ENCODE data around the gene VPS41. TPM values are rescaled to one million over a fixed set of nuclear protein-coding genes. Genes with fewer than 3 reads are reported as not detected.
"Not testable (repeated sequence)": the region's sequence is repeated elsewhere in the genome, so short reads cannot be mapped to it uniquely, and the experiment has no call there.

Gene VPS41
- total RNA-seq, 2 experiments from 2014 or later = 46.3 to 57.1 TPM

- H3K36me3 Mint-ChIP-seq (ENCODE audit: low read depth) = peaks cover 7% of the 10 kb centered on the region
- ChIA-PET CTCF (no interaction called here), POLR2A (no interaction called here)
- H3K9me3 Mint-ChIP-seq (ENCODE audit: insufficient read depth) = no peaks in the 10 kb centered on the region
- H3K27ac Mint-ChIP-seq = no peak overlapping the region
- ATAC-seq (no peak), DNase-seq (no peak)
- no peaks in the 10 kb centered on the region for H3K27me3 Mint-ChIP-seq (ENCODE audit: low read depth)
- no peak overlapping the region for H3K4me3 Mint-ChIP-seq
- no peaks in the 10 kb centered on the region for H3K4me1 Mint-ChIP-seq (ENCODE audit: low read depth)
These were observed 35.6 kb downstream of the VPS41 start for GRCh38 chr7:38873433-38873832.

- ChIA-PET CTCF (interaction anchor here (0.8 to 1.2 kb wide), 2 partner anchors 8 to 76 kb away, joined by 3 read pairs; no protein-coding TSS in a partner anchor), POLR2A (no interaction called here)
- no peak overlapping the region for H3K27ac Mint-ChIP-seq
- no peaks in the 10 kb centered on the region for H3K9me3 Mint-ChIP-seq (ENCODE audit: insufficient read depth)
- no peak for ATAC-seq
- no peaks in the 10 kb centered on the region for H3K27me3 Mint-ChIP-seq (ENCODE audit: low read depth)
- no peak overlapping the region for H3K4me3 Mint-ChIP-seq
- no peak for DNase-seq
- no peaks in the 10 kb centered on the region for H3K4me1 Mint-ChIP-seq (ENCODE audit: low read depth)
- peaks cover 7% of the 10 kb centered on the region for H3K36me3 Mint-ChIP-seq (ENCODE audit: low read depth)
These were observed 36.8 kb downstream of the VPS41 start for GRCh38 chr7:38872202-38872601.

GRCh38 chr7:38870147-38870546 is 38.8 kb downstream of the VPS41 start:
- ATAC-seq (no peak), DNase-seq (no peak)
- Mint-ChIP-seq H3K36me3 (ENCODE audit: low read depth) (peaks cover 7% of the 10 kb centered on the region), H3K9me3 (ENCODE audit: insufficient read depth) (no peaks in the 10 kb centered on the region), H3K4me3 (no peak overlapping the region), H3K4me1 (ENCODE audit: low read depth) (no peaks in the 10 kb centered on the region), H3K27ac (no peak overlapping the region), H3K27me3 (ENCODE audit: low read depth) (no peaks in the 10 kb centered on the region)
- ChIA-PET POLR2A (no interaction called here), CTCF (no interaction called here)

GRCh38 chr7:38863601-38864291 is 45.2 kb downstream of the VPS41 start:
- Mint-ChIP-seq H3K4me1 (ENCODE audit: low read depth) (no peaks in the 10 kb centered on the region), H3K36me3 (ENCODE audit: low read depth) (peaks cover 13% of the 10 kb centered on the region), H3K27ac (no peak overlapping the region), H3K27me3 (ENCODE audit: low read depth) (no peaks in the 10 kb centered on the region), H3K9me3 (ENCODE audit: insufficient read depth) (no peaks in the 10 kb centered on the region), H3K4me3 (no peak overlapping the region)
- DNase-seq = no peak
- ChIA-PET POLR2A (no interaction called here), CTCF (interaction anchor here (0.6 kb wide), 1 partner anchor 1856 kb away, joined by 3 read pairs; no protein-coding TSS in a partner anchor)
- no peak for ATAC-seq

DNA sequence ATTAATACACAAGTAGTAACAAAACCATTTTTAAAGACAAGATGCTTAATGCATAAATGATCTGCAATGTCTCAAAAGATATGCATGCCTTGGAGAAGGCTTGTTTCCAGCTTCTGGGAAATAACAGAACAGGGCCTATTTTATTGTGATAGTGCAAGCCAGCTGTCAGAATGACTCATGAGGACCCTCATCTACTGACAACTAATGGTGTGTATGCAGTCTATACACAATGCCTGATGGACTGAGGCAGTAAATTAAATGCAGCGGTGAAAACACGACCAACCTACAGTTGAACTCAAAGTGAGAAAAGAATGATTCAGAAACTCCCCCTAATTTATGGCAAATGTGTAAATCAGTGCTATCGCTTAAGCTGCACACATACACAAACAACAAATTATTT is 46.3 kb downstream of the VPS41 start:
- H3K9me3 Mint-ChIP-seq (ENCODE audit: insufficient read depth) = no peaks in the 10 kb centered on the region
- CTCF ChIA-PET = no interaction called here

DNA sequence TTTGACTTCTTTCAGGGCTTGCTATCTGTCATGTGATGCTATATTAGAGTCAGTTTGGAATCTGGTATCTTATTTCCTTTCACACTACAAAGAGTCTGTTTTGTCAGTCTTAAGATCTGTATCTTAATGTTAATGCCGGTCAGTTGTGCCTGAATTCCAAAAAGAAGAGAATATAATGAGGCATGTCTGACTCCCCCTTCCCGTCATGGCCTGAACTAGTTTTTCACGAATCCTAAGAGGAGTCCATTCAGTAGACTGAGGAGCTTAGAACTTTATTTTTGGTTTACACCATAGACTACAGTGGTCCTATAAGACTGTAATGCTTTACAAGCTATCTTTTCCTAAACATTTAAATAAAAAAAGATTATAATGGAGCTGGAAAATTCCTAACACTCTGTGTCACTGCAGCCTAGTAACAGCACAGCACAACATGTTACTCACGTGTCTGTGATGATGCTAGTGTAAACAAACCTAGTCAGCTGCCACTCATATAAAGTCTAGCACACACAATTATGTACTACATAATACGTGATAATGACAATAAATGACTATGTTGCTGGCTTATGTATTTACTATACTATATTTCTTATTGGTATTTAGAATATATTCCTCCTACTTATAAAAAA is 50.6 kb downstream of the VPS41 start:
- Mint-ChIP-seq H3K27ac (no peak overlapping the region), H3K27me3 (ENCODE audit: low read depth) (no peaks in the 10 kb centered on the region), H3K4me1 (ENCODE audit: low read depth) (no peaks in the 10 kb centered on the region), H3K36me3 (ENCODE audit: low read depth) (peaks cover 15% of the 10 kb centered on the region), H3K4me3 (no peak overlapping the region), H3K9me3 (ENCODE audit: insufficient read depth) (no peaks in the 10 kb centered on the region)
- POLR2A ChIA-PET = no interaction called here
- CTCF ChIA-PET = no interaction called here
- ATAC-seq (no peak), DNase-seq (no peak)

More for the DNA sequence above, 46.3 kb downstream of the VPS41 start:
- Mint-ChIP-seq H3K27ac (no peak overlapping the region), H3K4me1 (ENCODE audit: low read depth) (no peaks in the 10 kb centered on the region), H3K4me3 (no peak overlapping the region), H3K36me3 (ENCODE audit: low read depth) (peaks cover 13% of the 10 kb centered on the region), H3K27me3 (ENCODE audit: low read depth) (no peaks in the 10 kb centered on the region)
- no peak for ATAC-seq
- DNase-seq = no peak
- POLR2A ChIA-PET = no interaction called here

DNA sequence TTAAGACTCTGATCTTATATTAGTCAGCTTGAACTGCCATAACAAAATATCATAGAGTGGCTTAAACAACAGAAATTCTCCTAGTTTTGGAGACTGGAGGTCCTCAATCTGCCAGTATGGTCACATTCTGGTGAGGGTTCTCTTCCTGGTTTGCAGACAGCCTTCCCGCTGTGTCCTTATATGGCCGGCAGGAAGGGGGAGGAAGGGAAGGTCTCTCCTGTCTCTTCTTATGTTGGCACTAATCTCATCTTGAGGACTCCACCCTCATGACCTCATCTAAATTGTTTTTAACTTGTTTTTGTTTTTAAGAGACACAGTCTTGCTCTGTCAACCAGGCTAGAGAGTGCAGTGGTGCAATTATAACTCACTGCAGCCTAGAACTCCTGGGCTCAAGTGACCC is 53.1 kb downstream of the VPS41 start:
- ChIA-PET CTCF (no interaction called here), POLR2A (no interaction called here)
- Mint-ChIP-seq H3K4me1 (ENCODE audit: low read depth) (no peaks in the 10 kb centered on the region), H3K36me3 (ENCODE audit: low read depth) (peaks cover 8% of the 10 kb centered on the region), H3K27ac (no peak overlapping the region), H3K4me3 (no peak overlapping the region), H3K27me3 (ENCODE audit: low read depth) (no peaks in the 10 kb centered on the region), H3K9me3 (ENCODE audit: insufficient read depth) (no peaks in the 10 kb centered on the region)
- ATAC-seq (no peak), DNase-seq (no peak)

GRCh38 chr7:38855386-38855785 is 53.6 kb downstream of the VPS41 start:
- no peak overlapping the region for H3K27ac Mint-ChIP-seq
- no peaks in the 10 kb centered on the region for H3K4me1 Mint-ChIP-seq (ENCODE audit: low read depth)
- H3K4me3 Mint-ChIP-seq = no peak overlapping the region
- ChIA-PET POLR2A (no interaction called here), CTCF (no interaction called here)
- H3K36me3 Mint-ChIP-seq (ENCODE audit: low read depth) = peaks cover 5% of the 10 kb centered on the region
- ATAC-seq = no peak
- H3K27me3 Mint-ChIP-seq (ENCODE audit: low read depth) = no peaks in the 10 kb centered on the region
- H3K9me3 Mint-ChIP-seq (ENCODE audit: insufficient read depth) = no peaks in the 10 kb centered on the region
- no peak for DNase-seq

- DNase-seq; H3K27me3 Mint-ChIP-seq (ENCODE audit: low read depth); POLR2A ChIA-PET; ATAC-seq; CTCF ChIA-PET; H3K4me3 Mint-ChIP-seq; H3K27ac Mint-ChIP-seq; H3K9me3 Mint-ChIP-seq (ENCODE audit: insufficient read depth); H3K4me1 Mint-ChIP-seq (ENCODE audit: low read depth); H3K36me3 Mint-ChIP-seq (ENCODE audit: low read depth): not testable (repeated sequence)
These were observed 54.0 kb downstream of the VPS41 start for GRCh38 chr7:38854947-38855346.

- peaks cover 2% of the 10 kb centered on the region for H3K36me3 Mint-ChIP-seq (ENCODE audit: low read depth)
- no peak for ATAC-seq
- DNase-seq = no peak
- CTCF ChIA-PET = no interaction called here
- no peaks in the 10 kb centered on the region for H3K27me3 Mint-ChIP-seq (ENCODE audit: low read depth)
- H3K4me3 Mint-ChIP-seq = no peak overlapping the region
- H3K27ac Mint-ChIP-seq = no peak overlapping the region
- no peaks in the 10 kb centered on the region for H3K9me3 Mint-ChIP-seq (ENCODE audit: insufficient read depth)
- no peaks in the 10 kb centered on the region for H3K4me1 Mint-ChIP-seq (ENCODE audit: low read depth)
- POLR2A ChIA-PET = no interaction called here
These were observed 57.7 kb downstream of the VPS41 start for GRCh38 chr7:38851321-38851720.

GRCh38 chr7:38846280-38846679 is 62.7 kb downstream of the VPS41 start:
- Mint-ChIP-seq H3K4me1 (ENCODE audit: low read depth) (no peaks in the 10 kb centered on the region), H3K9me3 (ENCODE audit: insufficient read depth) (no peaks in the 10 kb centered on the region), H3K27me3 (ENCODE audit: low read depth) (no peaks in the 10 kb centered on the region), H3K27ac (no peak overlapping the region), H3K4me3 (no peak overlapping the region), H3K36me3 (ENCODE audit: low read depth) (no peaks in the 10 kb centered on the region)
- CTCF ChIA-PET = no interaction called here
- DNase-seq (no peak), ATAC-seq (no peak)
- POLR2A ChIA-PET = no interaction called here

- Mint-ChIP-seq H3K27ac (no peak overlapping the region), H3K4me1 (ENCODE audit: low read depth) (no peaks in the 10 kb centered on the region), H3K4me3 (no peak overlapping the region), H3K27me3 (ENCODE audit: low read depth) (no peaks in the 10 kb centered on the region), H3K9me3 (ENCODE audit: insufficient read depth) (no peaks in the 10 kb centered on the region), H3K36me3 (ENCODE audit: low read depth) (no peaks in the 10 kb centered on the region)
- ATAC-seq (no peak), DNase-seq (no peak)
- ChIA-PET CTCF (no interaction called here), POLR2A (no interaction called here)
These were observed 63.9 kb downstream of the VPS41 start for GRCh38 chr7:38844952-38845563.
